Panc1 (cell line): ENCODE measurements around the gene AMER1. TPM values are rescaled to one million over a fixed set of nuclear protein-coding genes. Genes with fewer than 3 reads are reported as not detected.

Experiments
- ATAC-seq: fragments of 200-7000 bp; cut with Tn5 transposase; 2 replicates; pipeline ENCODE4 v1.9.1; 2020; ENCODE audit warnings: mild to moderate bottlenecking, moderate library complexity
- BruUV-seq: library from RNA; stranded (reverse); fragments of 400-500 nt; replicated peaks from 2 replicates; lab custom pipeline; 2021; lab: Mats Ljungman, UMichigan
- CTCF ChIA-PET: fragments of 300-600 bp; sonication (Branson Sonifier 250); formaldehyde crosslinking; loops from one replicate; lab custom pipeline; 2022; ENCODE audit warnings: antibody characterized with exemption; lab: Charles Lee
- POLR2A ChIA-PET: fragments of 300-600 bp; sonication (Branson Sonifier 250); formaldehyde crosslinking; loops from one replicate; lab custom pipeline; 2022; ENCODE audit warnings: antibody characterized with exemption; lab: Charles Lee
- DNase-seq: peaks from one replicate; pipeline ENCODE4 v3.0.0-alpha.2; 2010; ENCODE audit warnings: low read depth, low spot score
- H3K27ac ChIP-seq: 2 replicates; pipeline ENCODE4 v1.5.1; 2011; ENCODE audit warnings: mild to moderate bottlenecking, low read length, inconsistent platforms
- H3K27me3 ChIP-seq: fragments of 200-500 bp; sonication (Bioruptor generic); 2 replicates; pipeline ENCODE4 v1.6.0; 2014; ENCODE audit warnings: low read length, inconsistent platforms; ENCODE audit not compliant: control insufficient read depth, insufficient read depth
- H3K36me3 ChIP-seq: fragments of 200-500 bp; sonication (Bioruptor generic); 2 replicates; pipeline ENCODE4 v1.5.1; 2014; ENCODE audit warnings: inconsistent platforms, mild to moderate bottlenecking, low read length, moderate library complexity; ENCODE audit not compliant: control insufficient read depth, insufficient read depth
- H3K4me1 ChIP-seq: 2 replicates; pipeline ENCODE4 v1.5.1; 2011; ENCODE audit warnings: inconsistent platforms, mild to moderate bottlenecking, low read length, moderate library complexity; ENCODE audit not compliant: control insufficient read depth, insufficient read depth
- H3K4me3 ChIP-seq, 2 experiments: 2 replicates each; pipeline ENCODE4 v1.5.1; 2011 to 2012; ENCODE audit warnings: low read depth in 2 of 2, low read length in 2 of 2, mild to moderate bottlenecking in 2 of 2, inconsistent platforms in 1 of 2, moderate library complexity in 1 of 2
- H3K9me3 ChIP-seq: fragments of 200-500 bp; sonication (Bioruptor generic); 2 replicates; pipeline ENCODE4 v1.5.1; 2014; ENCODE audit warnings: low read depth, mild to moderate bottlenecking, inconsistent platforms, low read length, moderate library complexity; ENCODE audit not compliant: control insufficient read depth, insufficient read depth
- POLR2AphosphoS5 ChIP-seq: IDR thresholded peaks from 2 replicates; pipeline ENCODE4 v1.6.1; 2012; ENCODE audit warnings: mild to moderate bottlenecking, low read depth, low read length, moderate library complexity
- SIN3A ChIP-seq: IDR thresholded peaks from 2 replicates; pipeline ENCODE4 v1.6.1; 2012; ENCODE audit warnings: low read depth, mild to moderate bottlenecking, low read length, moderate library complexity, borderline replicate concordance; ENCODE audit not compliant: insufficient read depth
- TCF7L2 ChIP-seq: IDR thresholded peaks from 2 replicates; pipeline ENCODE4 v1.6.1; 2011; ENCODE audit warnings: mild to moderate bottlenecking, low read depth, low read length, inconsistent platforms
- in situ Hi-C: cut with HindIII; loops from 2 replicates; pipeline ENCODE4 v1.10.0; 2016; ENCODE audit warnings: low sequenced_read_pairs, low pct_unique_long_range_greater_than_20kb
- intact Hi-C: fragments of 100-400 bp; cut with micrococcal nuclease; formaldehyde crosslinking; loops from one replicate; pipeline ENCODE4 v1.10.0; 2022; ENCODE audit not compliant: unreplicated experiment
- total RNA-seq: library from RNA; stranded (reverse); gene quantifications from one replicate; pipeline ENCODE4 v1.2.1, GENCODE V29; 2021; ENCODE audit not compliant: unreplicated experiment
- TF ChIP-seq, protein P1 (sequence below): fragments of 450-650 bp; IDR thresholded peaks from 2 replicates; pipeline ENCODE4 v1.5.1; 2017; ENCODE audit warnings: mild to moderate bottlenecking
- TF ChIP-seq, protein P2 (sequence below), 2 experiments: IDR thresholded peaks; 2 replicates each; pipeline ENCODE4 v1.6.1; 2011 to 2012; ENCODE audit warnings: low read depth in 2 of 2, control low read depth in 1 of 2, low read length in 1 of 2, mild to moderate bottlenecking in 1 of 2, moderate library complexity in 1 of 2; ENCODE audit not compliant: insufficient read depth in 1 of 2

The AMER1 gene
- total RNA-seq, 1 experiment from 2014 or later: 3.9 TPM

DNA sequence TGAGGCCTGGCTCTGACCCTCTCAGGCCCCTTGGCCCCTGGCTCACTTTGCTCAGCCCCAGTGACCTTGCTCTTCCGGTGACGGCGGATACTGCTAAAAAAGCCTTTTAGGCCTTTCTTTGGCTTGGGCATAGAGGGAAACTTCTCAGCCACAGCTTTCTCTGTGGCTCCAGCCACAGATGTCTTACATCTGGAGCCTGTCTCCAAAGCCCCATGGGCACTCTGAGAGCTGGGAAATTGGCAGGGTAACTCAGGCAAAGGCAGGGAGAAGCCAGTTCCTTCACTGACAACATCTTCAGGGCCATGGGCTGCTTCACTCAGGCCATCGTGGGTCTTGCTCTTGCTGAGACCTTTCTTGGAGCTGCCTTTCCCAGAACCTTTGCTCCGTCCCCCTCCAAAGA is 12.8 kb downstream of the AMER1 start:
- Histone ChIP-seq H3K27me3 (no peaks in the 10 kb centered on the region), H3K9me3 (no peaks in the 10 kb centered on the region), H3K4me1 (no peaks in the 10 kb centered on the region), H3K27ac (no peak overlapping the region), H3K4me3 (no peak overlapping the region), H3K36me3 (no peaks in the 10 kb centered on the region)
- DNase-seq: no peak
- no TSS peak for BruUV-seq
- in situ Hi-C loops: no loop called here
- POLR2A ChIA-PET: no interaction called here
- intact Hi-C loops: no loop called here
- CTCF ChIA-PET: no interaction called here
- no peak for TF ChIP-seq SIN3A
- TF ChIP-seq TCF7L2: no peak
- no peak for TF ChIP-seq POLR2AphosphoS5
- no peak for ATAC-seq

DNA sequence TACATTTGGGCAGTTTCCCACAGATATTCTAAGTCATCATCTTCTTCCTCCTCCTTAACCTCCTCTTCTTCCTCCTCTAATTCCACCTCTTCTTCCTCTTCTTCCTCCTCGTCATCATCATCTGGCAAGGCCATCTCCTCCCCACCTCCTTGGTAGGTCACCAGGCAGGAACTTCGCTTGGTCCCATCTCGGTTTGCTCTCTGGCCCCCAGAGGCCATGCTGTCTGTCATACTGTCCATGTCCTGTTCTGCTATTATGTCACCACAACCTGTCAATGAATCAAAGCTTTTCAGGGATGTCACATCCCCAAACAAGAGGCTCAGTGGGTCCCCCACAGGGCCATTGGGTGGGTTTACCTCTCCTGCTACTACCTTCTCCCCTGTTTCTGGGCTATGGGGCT is 13.5 kb downstream of the AMER1 start:
- Histone ChIP-seq H3K27ac (no peak overlapping the region), H3K9me3 (no peaks in the 10 kb centered on the region), H3K4me3 (no peak overlapping the region), H3K27me3 (no peaks in the 10 kb centered on the region), H3K36me3 (no peaks in the 10 kb centered on the region), H3K4me1 (no peaks in the 10 kb centered on the region)
- in situ Hi-C loops: no loop called here
- TF ChIP-seq SIN3A (no peak), POLR2AphosphoS5 (no peak), TCF7L2 (no peak)
- TF ChIP-seq, protein P1, sequence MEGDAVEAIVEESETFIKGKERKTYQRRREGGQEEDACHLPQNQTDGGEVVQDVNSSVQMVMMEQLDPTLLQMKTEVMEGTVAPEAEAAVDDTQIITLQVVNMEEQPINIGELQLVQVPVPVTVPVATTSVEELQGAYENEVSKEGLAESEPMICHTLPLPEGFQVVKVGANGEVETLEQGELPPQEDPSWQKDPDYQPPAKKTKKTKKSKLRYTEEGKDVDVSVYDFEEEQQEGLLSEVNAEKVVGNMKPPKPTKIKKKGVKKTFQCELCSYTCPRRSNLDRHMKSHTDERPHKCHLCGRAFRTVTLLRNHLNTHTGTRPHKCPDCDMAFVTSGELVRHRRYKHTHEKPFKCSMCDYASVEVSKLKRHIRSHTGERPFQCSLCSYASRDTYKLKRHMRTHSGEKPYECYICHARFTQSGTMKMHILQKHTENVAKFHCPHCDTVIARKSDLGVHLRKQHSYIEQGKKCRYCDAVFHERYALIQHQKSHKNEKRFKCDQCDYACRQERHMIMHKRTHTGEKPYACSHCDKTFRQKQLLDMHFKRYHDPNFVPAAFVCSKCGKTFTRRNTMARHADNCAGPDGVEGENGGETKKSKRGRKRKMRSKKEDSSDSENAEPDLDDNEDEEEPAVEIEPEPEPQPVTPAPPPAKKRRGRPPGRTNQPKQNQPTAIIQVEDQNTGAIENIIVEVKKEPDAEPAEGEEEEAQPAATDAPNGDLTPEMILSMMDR: no peak
- TF ChIP-seq, protein P2, sequence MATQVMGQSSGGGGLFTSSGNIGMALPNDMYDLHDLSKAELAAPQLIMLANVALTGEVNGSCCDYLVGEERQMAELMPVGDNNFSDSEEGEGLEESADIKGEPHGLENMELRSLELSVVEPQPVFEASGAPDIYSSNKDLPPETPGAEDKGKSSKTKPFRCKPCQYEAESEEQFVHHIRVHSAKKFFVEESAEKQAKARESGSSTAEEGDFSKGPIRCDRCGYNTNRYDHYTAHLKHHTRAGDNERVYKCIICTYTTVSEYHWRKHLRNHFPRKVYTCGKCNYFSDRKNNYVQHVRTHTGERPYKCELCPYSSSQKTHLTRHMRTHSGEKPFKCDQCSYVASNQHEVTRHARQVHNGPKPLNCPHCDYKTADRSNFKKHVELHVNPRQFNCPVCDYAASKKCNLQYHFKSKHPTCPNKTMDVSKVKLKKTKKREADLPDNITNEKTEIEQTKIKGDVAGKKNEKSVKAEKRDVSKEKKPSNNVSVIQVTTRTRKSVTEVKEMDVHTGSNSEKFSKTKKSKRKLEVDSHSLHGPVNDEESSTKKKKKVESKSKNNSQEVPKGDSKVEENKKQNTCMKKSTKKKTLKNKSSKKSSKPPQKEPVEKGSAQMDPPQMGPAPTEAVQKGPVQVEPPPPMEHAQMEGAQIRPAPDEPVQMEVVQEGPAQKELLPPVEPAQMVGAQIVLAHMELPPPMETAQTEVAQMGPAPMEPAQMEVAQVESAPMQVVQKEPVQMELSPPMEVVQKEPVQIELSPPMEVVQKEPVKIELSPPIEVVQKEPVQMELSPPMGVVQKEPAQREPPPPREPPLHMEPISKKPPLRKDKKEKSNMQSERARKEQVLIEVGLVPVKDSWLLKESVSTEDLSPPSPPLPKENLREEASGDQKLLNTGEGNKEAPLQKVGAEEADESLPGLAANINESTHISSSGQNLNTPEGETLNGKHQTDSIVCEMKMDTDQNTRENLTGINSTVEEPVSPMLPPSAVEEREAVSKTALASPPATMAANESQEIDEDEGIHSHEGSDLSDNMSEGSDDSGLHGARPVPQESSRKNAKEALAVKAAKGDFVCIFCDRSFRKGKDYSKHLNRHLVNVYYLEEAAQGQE (IDR thresholded peaks at IDR 0.05; ENCODE audit: insufficient read depth in 1 of 2, low read depth in 2 of 2, low read length in 1 of 2): no peak
- CTCF ChIA-PET: no interaction called here
- POLR2A ChIA-PET: no interaction called here
- BruUV-seq: no TSS peak
- DNase-seq: no peak
- no peak for ATAC-seq
- intact Hi-C loops: no loop called here

DNA sequence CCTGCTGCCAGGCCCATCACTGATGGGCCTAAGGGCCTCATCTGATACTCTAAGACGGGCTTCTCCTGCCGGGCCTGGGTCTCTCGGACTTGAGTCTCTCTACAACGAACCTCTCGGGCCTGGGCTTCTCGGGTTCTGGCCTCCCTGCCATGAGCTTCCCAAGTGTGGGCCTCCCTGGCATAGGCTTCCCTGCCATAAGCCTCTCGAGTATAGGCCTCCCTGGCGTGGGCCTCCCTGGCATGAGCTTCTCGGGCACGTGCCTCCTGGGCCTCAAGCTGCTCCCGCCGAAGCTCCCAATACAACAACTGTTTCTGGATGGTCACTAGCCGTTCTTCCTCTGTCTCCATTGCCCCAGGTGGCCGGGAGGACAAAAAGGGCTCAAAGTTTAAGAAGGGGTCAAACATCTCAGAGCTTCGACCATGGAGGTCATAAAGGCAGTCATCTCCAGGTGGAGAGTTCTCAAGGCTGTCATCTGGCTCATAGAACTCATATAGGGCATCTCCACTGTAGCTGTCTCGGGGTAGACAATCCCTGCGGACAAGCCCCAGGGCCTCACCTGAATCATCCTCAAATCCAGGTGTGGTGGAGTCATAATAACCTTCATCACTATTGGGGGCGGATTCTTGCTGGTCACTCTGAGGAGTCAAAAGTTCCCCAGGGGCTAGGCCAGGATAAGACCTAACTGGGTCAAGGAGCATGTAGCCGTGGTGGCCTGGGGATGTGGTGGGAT is 14.1 kb downstream of the AMER1 start:
- no peak for TF ChIP-seq SIN3A
- in situ Hi-C loops: no loop called here
- no TSS peak for BruUV-seq
- Histone ChIP-seq H3K27me3 (no peaks in the 10 kb centered on the region), H3K36me3 (no peaks in the 10 kb centered on the region), H3K4me3 (no peak overlapping the region), H3K9me3 (no peaks in the 10 kb centered on the region), H3K27ac (no peak overlapping the region), H3K4me1 (no peaks in the 10 kb centered on the region)
- DNase-seq: no peak
- ChIA-PET CTCF (no interaction called here), POLR2A (no interaction called here)
- ATAC-seq: no peak
- intact Hi-C loops: no loop called here
